GM21723 (cell line): ENCODE data around the gene IPO13.

ENCODE experiments used
- ATAC-seq: cut with Tn5 transposase; IDR thresholded peaks from one replicate; pipeline ENCODE4 v1.9.1; 2021; ENCODE audit warnings: mild to moderate bottlenecking, moderate library complexity; ENCODE audit not compliant: unreplicated experiment

IPO13 gene

GRCh38 chr1:44002165-44002564, 55.4 kb downstream of the IPO13 start:
- no peak for ATAC-seq

GRCh38 chr1:44002606-44003157, 55.9 kb downstream of the IPO13 start:
- ATAC-seq = no peak

GRCh38 chr1:44008259-44008658, 61.5 kb downstream of the IPO13 start:
- no peak for ATAC-seq

- no peak for ATAC-seq
Observed at GRCh38 chr1:44010935-44011471, 64.3 kb downstream of the IPO13 start.

GRCh38 chr1:44012404-44012803, 65.7 kb downstream of the IPO13 start:
- ATAC-seq = no peak

- ATAC-seq = no peak
Observed at GRCh38 chr1:44012941-44013609, 66.3 kb downstream of the IPO13 start.

GRCh38 chr1:44013949-44014348, 67.2 kb downstream of the IPO13 start:
- ATAC-seq = no peak

GRCh38 chr1:44014365-44015104, 67.8 kb downstream of the IPO13 start:
- ATAC-seq = no peak

GRCh38 chr1:44015206-44015605, 68.5 kb downstream of the IPO13 start:
- no peak for ATAC-seq

- ATAC-seq = no peak
Observed at GRCh38 chr1:44016041-44016889, 69.5 kb downstream of the IPO13 start.

- ATAC-seq = no peak
Observed at GRCh38 chr1:44016890-44017400, 70.2 kb downstream of the IPO13 start.
